ENCODE results near the gene TSHZ3. TPM values are rescaled to one million over a fixed set of nuclear protein-coding genes. Genes with fewer than 3 reads are reported as not detected.

TSHZ3 gene
- polyA plus RNA-seq, 1 experiment, result 5.1 TPM

DNA sequence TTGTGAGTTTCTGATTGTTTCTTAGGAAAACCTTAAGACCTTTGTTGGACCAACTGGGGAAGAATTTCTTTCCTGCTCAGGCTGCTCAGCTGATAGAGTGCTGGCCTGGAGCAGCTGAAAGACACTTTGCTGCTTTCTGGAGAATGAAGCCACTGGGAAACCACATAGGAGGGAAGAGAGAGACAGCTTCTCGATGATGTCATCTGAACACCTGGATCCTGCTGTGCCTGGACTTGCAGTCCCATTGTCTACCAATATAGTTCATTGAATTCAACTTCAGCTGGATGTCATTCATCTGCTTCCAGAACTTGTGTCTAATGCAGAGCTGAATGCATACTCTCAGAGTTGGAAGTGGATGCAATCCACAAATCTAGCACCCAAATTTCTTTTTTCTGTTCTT is 34.3 kb upstream of the TSHZ3 start:
- TF ChIP-seq, protein P1, sequence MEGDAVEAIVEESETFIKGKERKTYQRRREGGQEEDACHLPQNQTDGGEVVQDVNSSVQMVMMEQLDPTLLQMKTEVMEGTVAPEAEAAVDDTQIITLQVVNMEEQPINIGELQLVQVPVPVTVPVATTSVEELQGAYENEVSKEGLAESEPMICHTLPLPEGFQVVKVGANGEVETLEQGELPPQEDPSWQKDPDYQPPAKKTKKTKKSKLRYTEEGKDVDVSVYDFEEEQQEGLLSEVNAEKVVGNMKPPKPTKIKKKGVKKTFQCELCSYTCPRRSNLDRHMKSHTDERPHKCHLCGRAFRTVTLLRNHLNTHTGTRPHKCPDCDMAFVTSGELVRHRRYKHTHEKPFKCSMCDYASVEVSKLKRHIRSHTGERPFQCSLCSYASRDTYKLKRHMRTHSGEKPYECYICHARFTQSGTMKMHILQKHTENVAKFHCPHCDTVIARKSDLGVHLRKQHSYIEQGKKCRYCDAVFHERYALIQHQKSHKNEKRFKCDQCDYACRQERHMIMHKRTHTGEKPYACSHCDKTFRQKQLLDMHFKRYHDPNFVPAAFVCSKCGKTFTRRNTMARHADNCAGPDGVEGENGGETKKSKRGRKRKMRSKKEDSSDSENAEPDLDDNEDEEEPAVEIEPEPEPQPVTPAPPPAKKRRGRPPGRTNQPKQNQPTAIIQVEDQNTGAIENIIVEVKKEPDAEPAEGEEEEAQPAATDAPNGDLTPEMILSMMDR (IDR thresholded peaks at IDR 0.05; ENCODE audit: insufficient read depth, low read depth, low read length), result no peak
- DNase-seq (ENCODE audit: low read depth), result no peak
- Histone ChIP-seq H3K4me3 (ENCODE audit: low read depth, low read length) (no peak overlapping the region), H3K27me3 (ENCODE audit: control insufficient read depth, insufficient read depth, low read length) (peaks cover 6% of the 10 kb centered on the region), H3K36me3 (ENCODE audit: control insufficient read depth, insufficient read depth, low read length) (no peaks in the 10 kb centered on the region)
- ChIA-PET CTCF (interaction anchor here (1.3 to 1.5 kb wide), 2 partner anchors 14 to 274 kb away, joined by 3 to 5 read pairs; no protein-coding TSS in a partner anchor), POLR2A (no interaction called here)

- TF ChIP-seq, protein P1 (IDR thresholded peaks at IDR 0.05; ENCODE audit: insufficient read depth, low read depth, low read length), result no peak
- CTCF ChIA-PET, result interaction anchor here (1.0 kb wide), 1 partner anchor 271 kb away, joined by 3 read pairs; no protein-coding TSS in a partner anchor
Observed at GRCh38 chr19:31380854-31381253, 31.6 kb upstream of the TSHZ3 start.

DNA sequence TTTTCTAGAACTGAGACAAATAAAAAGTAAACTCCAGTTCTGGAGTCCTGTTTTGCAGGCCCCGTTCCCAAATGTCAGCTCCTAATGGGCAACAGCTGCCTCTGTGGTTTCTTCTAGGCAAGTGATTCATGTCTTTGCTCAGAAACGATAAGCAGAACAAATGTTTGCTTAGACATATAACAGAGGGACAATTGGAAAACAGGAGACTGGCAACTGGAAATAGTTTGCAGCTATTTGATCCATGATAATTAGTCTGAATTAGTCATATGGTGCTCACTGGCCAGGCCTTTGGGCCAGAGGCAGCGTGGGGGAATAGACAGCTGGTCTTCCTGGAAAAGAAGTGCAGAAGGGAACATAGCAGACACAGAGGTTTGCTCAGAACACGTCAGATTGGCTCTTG is 29.2 kb upstream of the TSHZ3 start:
- TF ChIP-seq, protein P1 (IDR thresholded peaks at IDR 0.05; ENCODE audit: insufficient read depth, low read depth, low read length), result no peak
- no peaks in the 10 kb centered on the region; the same call in 1 of the 2 replicates for H3K36me3 ChIP-seq (ENCODE audit: control insufficient read depth, insufficient read depth, low read length)
- DNase-seq (ENCODE audit: low read depth), result peak; percentile 90
- CTCF ChIA-PET, result no interaction called here
- no peak overlapping the region for H3K4me3 ChIP-seq (ENCODE audit: low read depth, low read length)
- peaks cover 6% of the 10 kb centered on the region; the same call in 1 of the 2 replicates for H3K27me3 ChIP-seq (ENCODE audit: control insufficient read depth, insufficient read depth, low read length)
- POLR2A ChIA-PET, result no interaction called here

More at GRCh38 chr19:31380854-31381253, 31.6 kb upstream of the TSHZ3 start:
- H3K4me3 ChIP-seq (ENCODE audit: low read depth, low read length), result no peak overlapping the region
- DNase-seq (ENCODE audit: low read depth), result no peak
- H3K27me3 ChIP-seq (ENCODE audit: control insufficient read depth, insufficient read depth, low read length), result peaks cover 6% of the 10 kb centered on the region; the same call in 1 of the 2 replicates
- POLR2A ChIA-PET, result no interaction called here
- no peaks in the 10 kb centered on the region for H3K36me3 ChIP-seq (ENCODE audit: control insufficient read depth, insufficient read depth, low read length)

DNA sequence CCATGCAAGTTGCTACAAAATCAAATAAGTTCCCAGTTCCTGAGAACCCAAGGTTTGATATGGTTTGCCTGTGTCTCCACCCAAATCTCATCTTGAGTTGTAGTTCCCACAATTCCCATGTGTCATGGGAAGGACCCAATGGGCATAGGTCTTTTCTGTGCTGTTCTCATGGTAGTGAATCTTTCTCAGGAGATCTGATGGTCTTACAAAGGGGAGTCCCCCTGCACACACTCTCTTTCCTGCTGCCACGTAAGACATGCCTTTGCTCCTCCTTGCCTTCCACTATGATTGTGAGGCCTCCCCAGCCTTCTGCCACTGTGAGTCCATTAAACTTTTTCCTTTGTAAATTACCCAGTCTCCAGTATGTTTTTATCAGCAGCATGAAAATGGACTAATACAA is 28.5 kb upstream of the TSHZ3 start:
- Histone ChIP-seq H3K36me3 (ENCODE audit: control insufficient read depth, insufficient read depth, low read length) (no peaks in the 10 kb centered on the region; the same call in 1 of the 2 replicates), H3K4me3 (ENCODE audit: low read depth, low read length) (no peak overlapping the region), H3K27me3 (ENCODE audit: control insufficient read depth, insufficient read depth, low read length) (peaks cover 6% of the 10 kb centered on the region; the same call in 1 of the 2 replicates)
- ChIA-PET POLR2A (no interaction called here), CTCF (no interaction called here)
- no peak for DNase-seq (ENCODE audit: low read depth)
- TF ChIP-seq, protein P1 (IDR thresholded peaks at IDR 0.05; ENCODE audit: insufficient read depth, low read depth, low read length), result no peak

- ChIA-PET POLR2A (no interaction called here), CTCF (interaction anchor here (1.3 kb wide), 1 partner anchor 23 kb away, joined by 3 read pairs; no protein-coding TSS in a partner anchor)
- Histone ChIP-seq H3K36me3 (ENCODE audit: control insufficient read depth, insufficient read depth, low read length) (no peaks in the 10 kb centered on the region; the same call in 1 of the 2 replicates), H3K4me3 (ENCODE audit: low read depth, low read length) (no peak overlapping the region), H3K27me3 (ENCODE audit: control insufficient read depth, insufficient read depth, low read length) (peaks cover 3% of the 10 kb centered on the region; the same call in 1 of the 2 replicates)
- TF ChIP-seq, protein P1 (IDR thresholded peaks at IDR 0.05; ENCODE audit: insufficient read depth, low read depth, low read length), result no peak
- DNase-seq (ENCODE audit: low read depth), result no peak
Observed at GRCh38 chr19:31372246-31372781, 23.1 kb upstream of the TSHZ3 start.

Data from BJ (cell line).